ENCODE results near the gene ATF6B.

ATF6B gene

DNA sequence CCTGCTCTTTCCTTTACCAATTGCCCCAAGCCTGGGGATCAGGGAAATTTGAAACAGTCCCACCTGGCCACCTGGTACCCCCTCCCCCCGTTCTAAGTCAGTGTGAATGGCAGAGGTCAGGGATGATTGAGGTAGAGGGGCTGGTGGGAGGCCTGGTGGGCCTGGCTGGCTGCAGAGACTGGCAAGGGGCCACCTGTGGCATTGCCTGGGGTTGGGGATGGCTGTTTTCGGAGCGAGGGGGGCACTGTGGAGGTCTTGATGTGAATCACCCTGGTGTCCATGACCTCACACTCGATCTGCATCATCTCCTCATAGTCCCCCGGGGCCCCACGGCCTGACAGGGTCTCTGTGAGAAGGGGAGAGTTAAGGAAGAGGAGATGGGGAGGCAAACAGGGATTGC, 12.4 kb downstream of the ATF6B start:
- no peak overlapping the region for H2BK5ac ChIP-seq (ENCODE audit: low read depth, low read length, poor library complexity, severe bottlenecking)
- no peak overlapping the region for H2AFZ ChIP-seq (ENCODE audit: low read depth, low read length)
- peak overlapping the region in 1 of 2 experiments; percentile 31 for H3K18ac ChIP-seq (ENCODE audit: low read depth in 1 of 2, low read length in 2 of 2)
- no peak for DNase-seq
- peak overlapping the region; percentile 88 for H2BK15ac ChIP-seq (ENCODE audit: low read depth, poor library complexity, severe bottlenecking)
- H3K27ac ChIP-seq (ENCODE audit: low read length, poor library complexity, severe bottlenecking) = no peak overlapping the region
- peaks cover 3% of the 10 kb centered on the region for H3K79me1 ChIP-seq (replicated peaks; ENCODE audit: low read length, poor library complexity, severe bottlenecking)
- H4K8ac ChIP-seq (ENCODE audit: low read length) = peak overlapping the region; percentile 43
- peaks cover 7% of the 10 kb centered on the region for H3K4me1 ChIP-seq (ENCODE audit: control insufficient read depth, insufficient read depth, low read depth, low read length)
- peak overlapping the region; percentile 9 to 45 for H3K4ac ChIP-seq (ENCODE audit: low read depth in 1 of 2, low read length in 2 of 2)
- no peaks in the 10 kb centered on the region for H3K9me3 ChIP-seq (ENCODE audit: control insufficient read depth, low read length)
- H3K14ac ChIP-seq (ENCODE audit: low read length in 2 of 2) = peak overlapping the region in 1 of 2 experiments; percentile 18
- H4K91ac ChIP-seq (ENCODE audit: low read length) = peak overlapping the region; percentile 76
- no peak overlapping the region for H3K4me2 ChIP-seq (ENCODE audit: low read length, poor library complexity, severe bottlenecking)
- H2AK5ac ChIP-seq (ENCODE audit: low read length, severe bottlenecking) = no peak overlapping the region
- H3K9ac ChIP-seq (ENCODE audit: low read length) = peak overlapping the region; percentile 88
- no peak overlapping the region for H3K4me3 ChIP-seq (ENCODE audit: insufficient read depth in 1 of 2, low read depth in 1 of 2, low read length in 2 of 2)
- peak overlapping the region; percentile 66 for H2BK120ac ChIP-seq (ENCODE audit: low read depth, low read length)
- H3K36me3 ChIP-seq (ENCODE audit: control insufficient read depth in 1 of 2, insufficient read depth in 2 of 2, low read depth in 1 of 2, low read length in 2 of 2) = peaks cover 44 to 56% of the 10 kb centered on the region in 2 experiments
- H3K27me3 ChIP-seq (ENCODE audit: control insufficient read depth in 1 of 2, insufficient read depth in 1 of 2, low read length in 2 of 2) = peaks cover 0 to 3% of the 10 kb centered on the region in 2 experiments
- WGBS = 59% methylated on average over 3 of the region's 6 CpGs
- H2BK12ac ChIP-seq (ENCODE audit: low read length in 2 of 2) = peak overlapping the region; percentile 89 to 93
- no peak overlapping the region for H3K23ac ChIP-seq (ENCODE audit: low read length in 2 of 2)

DNA sequence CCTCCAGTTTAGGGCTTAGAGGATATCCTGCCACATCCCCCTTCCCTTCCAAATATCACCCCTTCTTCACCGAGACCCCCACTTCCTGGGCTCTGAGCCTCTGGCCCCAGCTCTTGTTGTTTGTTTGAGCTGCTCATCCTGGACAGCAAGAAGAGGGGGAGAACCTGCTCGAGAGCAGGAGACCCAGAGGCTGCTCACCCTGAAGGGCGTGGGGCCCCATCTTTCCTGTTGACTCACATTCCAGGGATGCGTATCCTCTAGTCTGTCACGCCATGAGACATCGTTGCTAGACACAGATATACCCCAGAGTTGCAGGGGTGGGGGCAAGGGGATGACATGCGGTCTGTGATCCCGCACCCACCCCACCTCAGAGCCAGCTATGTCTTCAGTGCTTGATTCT, 13.2 kb downstream of the ATF6B start:
- H2BK120ac ChIP-seq (ENCODE audit: low read depth, low read length) = peak overlapping the region; percentile 24
- H2AK5ac ChIP-seq (ENCODE audit: low read length, severe bottlenecking) = no peak overlapping the region
- peak overlapping the region in 1 of 2 experiments; percentile 48 for H3K18ac ChIP-seq (ENCODE audit: low read depth in 1 of 2, low read length in 2 of 2)
- peak overlapping the region; percentile 88 for H3K9ac ChIP-seq (ENCODE audit: low read length)
- 0% methylated on average over 6 of the region's 8 CpGs for WGBS
- peaks cover 0 to 11% of the 10 kb centered on the region in 2 experiments for H3K27me3 ChIP-seq (ENCODE audit: control insufficient read depth in 1 of 2, insufficient read depth in 1 of 2, low read length in 2 of 2)
- H4K91ac ChIP-seq (ENCODE audit: low read length) = no peak overlapping the region
- peak overlapping the region; percentile 24 to 43 for H3K4ac ChIP-seq (ENCODE audit: low read depth in 1 of 2, low read length in 2 of 2)
- no peak overlapping the region for H3K14ac ChIP-seq (ENCODE audit: low read length in 2 of 2)
- peak overlapping the region; percentile 59 for H4K8ac ChIP-seq (ENCODE audit: low read length)
- peak; percentile 96 for DNase-seq
- no peak overlapping the region for H3K27ac ChIP-seq (ENCODE audit: low read length, poor library complexity, severe bottlenecking)
- no peak overlapping the region for H3K23ac ChIP-seq (ENCODE audit: low read length in 2 of 2)
- H3K4me1 ChIP-seq (ENCODE audit: control insufficient read depth, insufficient read depth, low read depth, low read length) = peaks cover 7% of the 10 kb centered on the region
- no peak overlapping the region for H3K4me2 ChIP-seq (ENCODE audit: low read length, poor library complexity, severe bottlenecking)
- no peak overlapping the region for H3K4me3 ChIP-seq (ENCODE audit: insufficient read depth in 1 of 2, low read depth in 1 of 2, low read length in 2 of 2)
- peak overlapping the region in 1 of 2 experiments; percentile 81 for H2BK12ac ChIP-seq (ENCODE audit: low read length in 2 of 2)
- no peak overlapping the region for H2BK5ac ChIP-seq (ENCODE audit: low read depth, low read length, poor library complexity, severe bottlenecking)
- H3K36me3 ChIP-seq (ENCODE audit: control insufficient read depth in 1 of 2, insufficient read depth in 2 of 2, low read depth in 1 of 2, low read length in 2 of 2) = peaks cover 41 to 53% of the 10 kb centered on the region in 2 experiments
- peaks cover 3% of the 10 kb centered on the region for H3K79me1 ChIP-seq (replicated peaks; ENCODE audit: low read length, poor library complexity, severe bottlenecking)
- H3K9me3 ChIP-seq (ENCODE audit: control insufficient read depth, low read length) = no peaks in the 10 kb centered on the region
- no peak overlapping the region for H2BK15ac ChIP-seq (ENCODE audit: low read depth, poor library complexity, severe bottlenecking)
- no peak overlapping the region for H2AFZ ChIP-seq (ENCODE audit: low read depth, low read length)

DNA sequence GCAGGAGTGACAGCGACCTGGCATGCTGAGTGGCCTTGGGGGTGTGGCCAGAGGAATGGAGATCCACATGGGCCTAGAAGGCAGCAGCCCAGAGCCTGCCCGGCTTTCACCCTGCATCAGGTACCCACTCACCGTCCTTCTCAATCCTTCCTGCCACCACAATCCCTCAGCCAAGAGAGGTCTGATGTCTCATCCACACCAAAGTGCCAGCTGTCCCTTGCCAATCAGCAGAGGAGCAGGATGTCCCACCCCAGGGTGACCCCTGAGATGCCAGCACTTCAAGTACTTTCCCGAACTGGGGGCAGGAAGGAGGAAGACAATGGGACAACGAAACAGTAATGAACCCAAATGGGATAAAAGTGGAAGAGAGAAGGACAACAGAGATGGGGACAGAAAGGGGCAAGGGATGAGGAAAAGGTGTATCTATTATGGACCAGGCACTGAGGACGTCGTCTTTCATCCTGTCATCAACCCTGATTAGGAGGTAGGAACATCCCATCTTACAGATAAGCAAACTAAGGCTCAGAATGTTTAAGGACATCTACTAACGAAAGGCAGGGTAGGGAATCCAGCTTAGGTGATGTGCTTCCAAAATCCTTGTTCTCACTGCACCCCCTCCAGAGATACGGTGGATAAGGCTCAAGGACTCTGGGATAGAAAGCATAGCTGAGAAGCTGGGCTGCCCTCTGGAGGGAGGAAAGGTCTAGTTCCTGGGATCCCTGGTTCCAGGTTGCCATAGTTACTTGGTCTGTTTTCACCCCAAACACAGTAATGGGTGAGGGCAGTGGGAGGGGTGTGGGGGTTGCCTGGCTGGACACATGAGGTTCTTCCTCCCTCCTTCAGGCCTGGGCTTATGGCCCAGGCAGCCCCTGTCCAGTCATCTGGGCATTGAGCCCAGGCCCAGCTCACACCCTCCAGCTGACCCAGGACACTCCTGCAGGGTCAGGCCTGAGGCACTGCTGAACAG, 14.4 kb downstream of the ATF6B start:
- Histone ChIP-seq H3K18ac (ENCODE audit: low read depth in 1 of 2, low read length in 2 of 2) (peak overlapping the region; percentile 67 to 90), H3K4me2 (ENCODE audit: low read length, poor library complexity, severe bottlenecking) (no peak overlapping the region), H2BK12ac (ENCODE audit: low read length in 2 of 2) (peak overlapping the region; percentile 29 to 96), H3K27me3 (ENCODE audit: control insufficient read depth in 1 of 2, insufficient read depth in 1 of 2, low read length in 2 of 2) (peaks cover 0 to 23% of the 10 kb centered on the region in 2 experiments), H3K4me3 (ENCODE audit: insufficient read depth in 1 of 2, low read depth in 1 of 2, low read length in 2 of 2) (peak overlapping the region in 1 of 2 experiments; percentile 20), H2AK5ac (ENCODE audit: low read length, severe bottlenecking) (no peak overlapping the region), H2BK120ac (ENCODE audit: low read depth, low read length) (peak overlapping the region; percentile 82), H3K79me1 (replicated peaks; ENCODE audit: low read length, poor library complexity, severe bottlenecking) (peaks cover 3% of the 10 kb centered on the region), H3K4ac (ENCODE audit: low read depth in 1 of 2, low read length in 2 of 2) (peak overlapping the region; percentile 68 to 87), H3K27ac (ENCODE audit: low read length, poor library complexity, severe bottlenecking) (no peak overlapping the region), H3K4me1 (ENCODE audit: control insufficient read depth, insufficient read depth, low read depth, low read length) (peaks cover 7% of the 10 kb centered on the region), H3K9me3 (ENCODE audit: control insufficient read depth, low read length) (no peaks in the 10 kb centered on the region), H2AFZ (ENCODE audit: low read depth, low read length) (no peak overlapping the region), H2BK15ac (ENCODE audit: low read depth, poor library complexity, severe bottlenecking) (peak overlapping the region; percentile 62), H4K91ac (ENCODE audit: low read length) (peak overlapping the region; percentile 93), H3K23ac (ENCODE audit: low read length in 2 of 2) (peak overlapping the region in 1 of 2 experiments; percentile 46), H3K36me3 (ENCODE audit: control insufficient read depth in 1 of 2, insufficient read depth in 2 of 2, low read depth in 1 of 2, low read length in 2 of 2) (peaks cover 32 to 49% of the 10 kb centered on the region in 2 experiments), H3K9ac (ENCODE audit: low read length) (peak overlapping the region; percentile 88), H2BK5ac (ENCODE audit: low read depth, low read length, poor library complexity, severe bottlenecking) (no peak overlapping the region), H3K14ac (ENCODE audit: low read length in 2 of 2) (peak overlapping the region in 1 of 2 experiments; percentile 87), H4K8ac (ENCODE audit: low read length) (peak overlapping the region; percentile 72)
- DNase-seq = peak; percentile 99
- 80% methylated on average over 7 of the region's 9 CpGs for WGBS

DNA sequence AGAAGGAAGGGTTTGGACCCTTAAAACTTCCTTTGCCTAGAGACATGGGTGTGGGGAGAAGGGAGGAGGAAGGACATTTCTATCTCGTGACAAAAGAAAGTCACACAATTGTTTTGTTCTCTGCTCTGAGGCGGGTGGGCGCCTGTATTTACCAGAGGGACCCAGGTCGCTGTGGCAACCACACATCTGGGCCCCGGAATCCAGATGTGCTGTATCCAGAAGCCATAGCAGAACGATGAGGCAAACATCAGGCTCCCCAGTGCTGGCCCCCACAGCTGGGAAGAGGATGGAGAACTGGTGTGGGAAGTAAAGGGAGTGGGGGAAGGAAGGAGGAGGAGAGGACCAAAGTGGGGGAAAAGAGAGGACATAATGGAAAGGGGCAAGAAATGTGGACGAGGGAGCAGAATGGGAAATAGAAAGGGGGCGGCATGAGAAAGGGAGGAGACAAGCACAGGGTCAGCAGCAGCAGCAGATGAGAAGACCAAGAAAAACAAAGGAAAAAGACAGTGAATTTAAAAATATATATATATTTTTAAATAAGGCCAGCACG, 15.5 kb downstream of the ATF6B start:
- DNase-seq = peak; percentile 56
- Histone ChIP-seq H4K91ac (ENCODE audit: low read length) (no peak overlapping the region), H3K4me3 (ENCODE audit: insufficient read depth in 1 of 2, low read depth in 1 of 2, low read length in 2 of 2) (peak overlapping the region in 1 of 2 experiments; percentile 43), H3K27me3 (ENCODE audit: control insufficient read depth in 1 of 2, insufficient read depth in 1 of 2, low read length in 2 of 2) (peaks cover 0 to 34% of the 10 kb centered on the region in 2 experiments), H3K9me3 (ENCODE audit: control insufficient read depth, low read length) (no peaks in the 10 kb centered on the region), H3K36me3 (ENCODE audit: control insufficient read depth in 1 of 2, insufficient read depth in 2 of 2, low read depth in 1 of 2, low read length in 2 of 2) (peaks cover 22 to 39% of the 10 kb centered on the region in 2 experiments), H3K18ac (ENCODE audit: low read depth in 1 of 2, low read length in 2 of 2) (peak overlapping the region in 1 of 2 experiments; percentile 18), H3K9ac (ENCODE audit: low read length) (peak overlapping the region; percentile 87), H4K8ac (ENCODE audit: low read length) (no peak overlapping the region), H3K4me2 (ENCODE audit: low read length, poor library complexity, severe bottlenecking) (no peak overlapping the region), H2BK5ac (ENCODE audit: low read depth, low read length, poor library complexity, severe bottlenecking) (no peak overlapping the region), H2BK120ac (ENCODE audit: low read depth, low read length) (no peak overlapping the region), H2BK12ac (ENCODE audit: low read length in 2 of 2) (peak overlapping the region in 1 of 2 experiments; percentile 45), H2AFZ (ENCODE audit: low read depth, low read length) (no peak overlapping the region), H3K4me1 (ENCODE audit: control insufficient read depth, insufficient read depth, low read depth, low read length) (peaks cover 15% of the 10 kb centered on the region), H3K79me1 (replicated peaks; ENCODE audit: low read length, poor library complexity, severe bottlenecking) (peaks cover 3% of the 10 kb centered on the region), H3K23ac (ENCODE audit: low read length in 2 of 2) (no peak overlapping the region), H2AK5ac (ENCODE audit: low read length, severe bottlenecking) (no peak overlapping the region), H3K14ac (ENCODE audit: low read length in 2 of 2) (no peak overlapping the region), H3K27ac (ENCODE audit: low read length, poor library complexity, severe bottlenecking) (no peak overlapping the region), H3K4ac (ENCODE audit: low read depth in 1 of 2, low read length in 2 of 2) (no peak overlapping the region), H2BK15ac (ENCODE audit: low read depth, poor library complexity, severe bottlenecking) (no peak overlapping the region)
- 81% methylated on average over 7 of the region's 9 CpGs for WGBS
